Stimulated activated CD8-positive, alpha-beta memory T cell treated with anti-CD3 and anti-CD28 coated beads, Interleukin-12 subunit alpha, Interleukin-12 subunit beta, amount 100 ng/mL, for 4 hours (primary cell): ENCODE measurements around the gene PRTN3.
A peak's percentile ranks its signal among the peaks of the same experiment; 100 is the strongest.
"Not testable (repeated sequence)": the region's sequence is repeated elsewhere in the genome, so short reads cannot be mapped to it uniquely, and the experiment has no call there.

ENCODE experiments used
- DNase-seq: peaks from one replicate; pipeline ENCODE4 v3.0.0-alpha.2; 2020; ENCODE audit warnings: low read depth

PRTN3 gene

DNA sequence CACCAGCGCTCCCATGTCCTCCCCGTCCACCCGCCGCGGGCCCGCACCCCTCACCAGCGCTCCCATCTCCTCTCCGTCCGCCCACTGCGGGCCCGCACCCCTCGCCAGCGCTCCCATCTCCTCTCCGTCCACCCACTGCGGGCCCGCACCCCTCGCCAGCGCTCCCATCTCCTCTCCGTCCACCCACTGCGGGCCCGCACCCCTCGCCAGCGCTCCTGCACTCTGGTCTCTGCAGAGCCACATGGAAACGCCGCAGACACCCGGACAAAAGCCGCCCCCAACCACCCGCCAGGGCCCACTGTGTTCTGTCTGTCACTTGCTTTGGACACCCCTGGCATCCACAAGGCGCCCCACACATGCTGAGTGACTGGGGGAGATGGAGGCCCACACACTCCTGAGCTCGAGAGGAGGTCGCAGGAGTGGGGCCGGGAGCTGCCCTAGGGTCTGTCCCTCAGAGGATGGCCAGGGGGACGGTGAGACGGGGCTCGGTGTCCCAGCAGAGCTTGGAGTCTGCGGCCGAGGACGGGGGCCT lies 26.0 kb downstream of the PRTN3 start:
- no peak for DNase-seq

DNA sequence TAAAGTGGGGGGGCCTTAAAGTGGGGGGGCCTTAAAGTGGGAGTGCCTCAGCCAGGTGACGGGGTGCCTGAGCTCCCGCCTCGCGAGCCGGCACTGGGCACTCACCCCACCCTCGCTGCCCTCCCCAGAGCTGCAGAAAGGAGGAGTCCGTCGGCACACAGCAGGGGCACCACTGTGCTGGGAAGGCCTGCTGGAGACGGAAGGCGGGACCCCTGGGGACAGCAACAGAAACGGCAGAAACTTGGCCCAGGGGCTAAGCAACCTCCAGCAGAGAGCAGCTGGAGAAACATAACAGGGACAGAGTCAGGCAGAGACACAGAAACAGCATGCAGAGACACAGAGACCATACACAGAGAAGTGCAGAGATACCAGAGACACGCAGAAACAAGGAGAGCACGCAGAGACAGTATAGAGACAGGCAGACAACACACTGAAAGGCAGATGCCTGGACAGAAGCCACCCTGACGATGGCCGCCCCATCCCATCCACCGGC lies 26.5 kb downstream of the PRTN3 start:
- DNase-seq = no peak

DNA sequence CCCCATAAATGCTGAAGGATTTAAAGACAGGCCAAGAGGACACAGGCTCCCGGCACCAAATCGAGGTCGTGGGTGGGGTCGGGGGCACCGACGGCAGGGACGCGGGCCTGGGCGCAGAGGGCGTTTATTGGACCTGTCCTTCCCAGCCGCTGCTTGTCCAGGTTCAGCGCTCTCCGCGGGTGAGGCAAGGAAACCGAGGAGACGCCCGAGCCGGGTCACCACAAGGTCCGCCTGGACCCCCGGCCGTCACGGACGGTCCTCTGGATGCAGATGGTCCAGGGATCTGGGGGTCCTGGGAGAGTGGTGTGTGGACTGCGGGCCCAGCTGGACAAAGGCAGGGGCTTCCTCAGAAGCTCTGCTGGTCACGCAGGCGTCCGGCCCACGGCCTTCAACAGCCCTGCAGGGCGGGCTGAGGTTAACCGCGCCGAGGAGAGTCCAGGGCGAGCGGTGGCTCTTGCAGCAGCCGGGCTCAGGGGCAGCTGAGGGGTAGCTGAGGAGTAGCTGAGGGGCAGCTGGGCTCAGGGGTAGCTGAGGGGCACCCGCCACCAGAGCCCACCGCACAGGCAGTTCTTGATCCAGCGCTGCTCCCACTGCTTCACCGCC lies 27.2 kb downstream of the PRTN3 start:
- DNase-seq = no peak

DNA sequence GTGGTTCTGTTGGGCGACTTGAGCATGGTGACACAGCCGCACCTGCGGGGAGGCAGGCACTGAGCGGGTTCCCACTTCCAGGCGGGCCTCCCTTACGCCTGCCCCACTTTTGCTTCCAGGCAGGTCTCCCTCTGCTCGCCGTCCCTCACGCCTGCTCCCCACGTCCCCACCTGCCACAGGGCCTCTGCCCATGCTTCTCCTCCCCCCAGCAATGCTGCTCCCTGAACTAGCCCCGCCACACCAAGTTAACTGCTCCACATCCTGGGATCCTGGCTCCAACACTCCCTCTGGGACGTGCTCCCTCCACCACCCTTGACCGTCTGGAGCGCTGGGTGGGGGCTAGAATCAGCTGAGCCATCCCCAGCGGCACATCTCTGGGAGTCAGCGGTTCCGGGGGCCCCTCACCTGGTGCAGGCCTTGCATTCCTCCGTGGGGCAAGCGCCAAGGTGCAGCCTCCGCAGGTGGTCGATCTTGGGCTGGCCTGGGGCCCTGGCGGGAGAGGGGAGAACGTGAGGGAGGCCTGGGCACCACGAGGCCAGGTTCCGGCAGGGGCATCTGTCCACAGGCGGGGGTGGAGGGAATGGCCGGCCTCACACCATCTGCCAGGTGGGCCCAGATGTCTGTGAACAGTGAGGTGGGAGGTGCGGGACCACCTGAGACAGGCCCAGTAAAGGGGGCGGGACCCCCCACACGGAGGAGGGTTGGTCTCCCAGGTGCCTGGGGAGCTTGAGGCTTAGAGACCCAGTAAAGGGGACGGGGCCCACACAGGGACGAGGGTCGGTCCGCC lies 27.9 kb downstream of the PRTN3 start:
- DNase-seq = no peak

DNA sequence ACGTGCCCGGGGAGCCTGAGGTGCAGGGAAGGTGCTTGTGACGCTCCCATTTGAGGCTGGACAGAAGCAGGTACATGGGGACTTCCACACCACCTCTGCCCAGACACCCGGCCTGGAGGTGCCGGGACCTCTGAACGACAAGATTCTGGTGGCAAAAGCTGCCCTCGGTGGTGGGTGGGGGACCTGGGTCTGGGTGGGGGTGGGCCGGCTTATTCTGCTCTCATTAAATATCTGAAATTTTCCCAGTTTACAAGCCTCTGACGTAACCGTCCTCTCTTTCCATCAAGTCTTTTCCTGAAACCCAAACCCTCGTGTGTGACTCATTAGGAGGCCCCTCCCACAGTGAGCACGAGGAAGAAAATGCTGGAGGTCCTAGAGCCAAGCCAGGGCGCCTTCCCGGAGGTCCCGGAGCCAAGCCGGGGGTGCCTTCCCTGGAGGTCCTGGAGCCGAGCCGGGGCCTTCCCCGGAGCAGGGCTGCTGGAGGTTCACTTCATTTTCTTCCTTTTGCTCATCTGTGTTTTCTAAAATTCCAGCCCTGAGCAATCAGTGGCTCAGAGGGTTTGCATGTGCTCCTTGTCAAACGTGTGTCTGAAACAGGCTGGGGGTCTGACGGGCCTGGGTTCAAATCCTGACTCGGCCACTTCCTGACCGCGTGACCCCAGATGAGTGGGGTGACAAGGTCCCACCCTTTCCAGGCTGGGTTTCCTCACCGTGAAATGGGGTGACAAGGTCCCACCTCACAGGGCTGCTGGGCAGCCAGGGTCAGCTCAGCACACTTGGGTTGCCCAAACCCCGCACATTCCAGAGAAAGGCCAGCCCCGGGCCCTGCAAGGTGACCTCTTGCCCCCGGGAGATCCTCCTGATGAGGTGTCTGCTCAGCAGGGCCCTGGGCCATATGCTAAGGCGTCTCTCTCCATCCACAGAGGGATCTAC lies 28.7 kb downstream of the PRTN3 start:
- no peak for DNase-seq

DNA sequence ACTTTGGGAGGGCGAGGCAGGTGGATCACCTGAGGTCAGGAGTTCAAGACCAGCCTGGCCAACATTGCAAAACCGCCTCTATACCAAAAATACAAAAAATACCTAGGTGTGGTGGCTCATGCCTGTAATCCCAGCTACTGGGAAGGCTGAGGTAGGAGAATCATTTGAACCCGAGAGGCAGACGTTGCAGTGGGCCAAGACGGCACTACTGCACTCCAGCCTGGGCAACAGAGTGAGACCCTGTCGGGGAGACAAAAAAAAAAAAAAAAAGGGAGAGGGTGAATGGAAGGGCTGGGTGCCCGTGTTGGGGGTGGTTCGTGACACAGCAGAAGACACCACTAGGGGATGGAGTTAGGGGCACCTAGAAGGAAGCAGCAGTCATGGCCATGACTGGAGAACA lies 29.5 kb downstream of the PRTN3 start:
- DNase-seq = no peak

DNA sequence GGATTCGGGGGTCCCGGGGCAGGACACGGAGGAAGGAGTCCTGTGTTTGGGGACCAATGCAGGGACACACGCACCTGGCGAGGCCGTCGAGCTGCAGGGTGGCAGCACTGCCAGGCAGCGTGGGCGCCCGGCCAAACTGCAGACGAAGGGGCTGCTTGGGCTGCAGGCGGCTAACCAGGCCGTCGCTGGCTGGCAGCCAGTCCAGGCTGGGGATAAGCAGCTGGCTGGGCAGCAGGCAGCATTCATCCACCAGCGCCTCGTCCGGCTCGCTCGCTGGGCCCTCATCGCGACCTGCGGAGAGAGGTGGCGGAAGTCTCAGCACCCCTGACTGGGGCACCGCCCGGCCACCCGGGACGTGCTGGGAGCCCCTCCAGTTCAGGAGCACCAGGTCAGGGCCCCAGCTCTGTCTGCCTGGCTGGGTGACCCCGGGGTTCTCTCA lies 30.2 kb downstream of the PRTN3 start:
- no peak for DNase-seq

DNA sequence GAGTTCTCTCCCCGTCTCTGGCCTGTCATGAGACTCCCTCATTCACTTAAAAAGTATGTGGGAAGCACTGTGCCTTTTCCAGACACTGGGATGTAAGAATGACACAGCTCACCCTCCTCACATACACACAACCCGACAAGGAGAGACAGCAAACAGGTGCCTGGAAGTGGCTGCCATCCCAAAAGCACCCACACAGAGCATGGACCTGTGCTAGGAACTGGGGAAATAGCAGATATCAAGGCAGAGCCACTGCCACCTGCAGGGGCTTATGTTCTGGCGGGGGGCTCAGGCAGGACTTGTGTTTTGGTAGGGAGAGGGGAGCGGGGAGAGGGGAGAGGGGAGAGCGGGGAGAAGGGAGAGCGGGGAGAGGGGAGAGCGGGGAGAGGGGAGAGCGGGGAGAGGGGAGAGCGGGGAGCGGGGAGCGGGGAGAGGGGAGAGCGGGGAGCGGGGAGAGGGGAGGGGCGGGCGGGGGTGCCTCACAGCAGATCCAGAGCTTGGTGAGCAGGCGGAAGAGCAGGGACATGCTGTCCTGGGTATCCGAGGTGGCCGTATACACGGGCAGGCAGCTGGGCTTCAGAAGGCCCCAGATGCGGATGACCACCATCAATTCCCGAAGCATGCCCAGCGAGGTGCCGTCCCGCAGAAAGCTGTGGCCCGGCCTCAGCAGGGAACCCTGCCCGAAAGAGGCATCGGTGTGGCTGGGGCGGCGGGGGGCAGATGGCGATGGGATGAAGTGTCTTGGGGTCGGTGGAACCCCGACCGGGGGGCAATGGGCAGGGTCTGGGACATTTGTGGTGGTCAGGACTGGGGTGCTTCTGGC lies 30.9 kb downstream of the PRTN3 start:
- no peak for DNase-seq

DNA sequence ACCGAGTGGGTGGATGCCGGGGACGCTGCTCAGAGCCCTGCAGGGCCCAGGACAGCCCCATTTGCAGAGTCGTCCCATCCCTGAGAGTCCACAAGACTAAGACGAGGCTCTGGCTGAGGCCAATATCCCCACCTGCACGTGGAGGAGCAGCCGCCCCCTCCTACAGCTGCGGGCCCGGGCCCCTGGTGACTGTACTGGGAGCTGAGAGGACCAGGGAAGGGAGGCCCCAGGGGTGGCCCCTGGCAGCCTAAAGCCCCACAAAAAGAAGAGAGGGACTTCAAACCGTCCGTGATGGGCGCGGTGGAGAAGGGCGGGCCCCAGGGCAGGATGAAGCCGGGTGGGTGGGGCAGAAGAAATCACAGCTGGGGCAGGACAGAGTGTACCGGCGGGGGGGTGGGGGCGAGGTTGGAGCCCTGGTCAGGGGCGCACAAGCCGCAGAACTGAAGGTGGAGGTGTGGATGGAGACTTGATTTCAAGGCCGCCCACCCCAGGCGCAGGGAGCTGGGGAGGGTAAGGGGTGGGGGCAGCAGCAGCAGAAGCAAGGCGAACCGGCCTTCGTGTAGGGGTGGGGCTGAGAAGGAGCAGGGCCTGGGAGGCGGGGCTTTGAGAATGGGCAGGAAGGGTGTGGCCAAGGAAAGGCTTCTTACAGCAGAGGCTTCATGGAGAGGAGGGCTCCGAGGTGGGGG lies 31.6 kb downstream of the PRTN3 start:
- DNase-seq = peak; percentile 43

DNA sequence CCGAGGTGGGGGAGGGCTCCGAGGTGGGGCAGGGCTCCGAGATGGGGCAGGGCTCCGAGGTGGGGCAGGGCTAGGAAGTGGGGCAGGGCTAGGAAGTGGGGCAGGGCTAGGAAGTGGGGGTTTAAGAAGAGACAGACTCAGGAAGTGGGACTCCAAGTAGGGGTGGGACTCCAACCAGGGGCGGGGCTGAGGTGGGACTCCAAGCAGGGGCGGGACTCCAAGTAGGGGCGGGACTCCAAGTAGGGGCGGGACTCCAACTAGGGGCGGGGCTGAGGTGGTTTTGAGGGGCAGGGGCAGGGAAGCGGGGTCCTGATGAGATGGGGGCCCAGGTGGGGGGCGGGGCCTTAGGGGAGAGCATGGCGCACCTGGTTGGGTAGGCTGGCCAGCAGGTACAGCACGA lies 32.3 kb downstream of the PRTN3 start:
- DNase-seq = peak; percentile 41

DNA sequence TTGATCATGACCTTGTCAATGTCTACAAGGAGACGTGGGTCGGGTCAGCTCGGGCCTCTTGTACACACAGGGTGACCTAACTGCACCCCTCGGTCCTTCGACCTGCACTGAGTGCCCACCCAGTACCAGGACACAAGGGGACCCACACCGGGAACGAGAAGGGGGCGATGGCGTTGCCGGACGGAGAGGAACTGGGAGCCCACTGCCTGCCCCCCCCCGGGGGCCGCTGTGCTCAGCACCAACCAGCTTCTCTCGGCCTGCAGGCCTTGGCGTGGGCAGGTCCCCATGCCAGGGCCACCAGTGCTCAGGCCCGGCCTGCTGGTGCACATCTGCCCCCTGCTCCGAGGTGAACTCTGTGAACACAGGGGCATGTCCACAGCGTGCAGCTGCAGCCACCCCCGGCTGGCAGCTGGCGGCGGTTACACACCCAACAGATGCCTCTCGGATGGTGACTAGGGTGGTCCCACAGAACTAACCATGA lies 32.8 kb downstream of the PRTN3 start:
- no peak for DNase-seq

DNA sequence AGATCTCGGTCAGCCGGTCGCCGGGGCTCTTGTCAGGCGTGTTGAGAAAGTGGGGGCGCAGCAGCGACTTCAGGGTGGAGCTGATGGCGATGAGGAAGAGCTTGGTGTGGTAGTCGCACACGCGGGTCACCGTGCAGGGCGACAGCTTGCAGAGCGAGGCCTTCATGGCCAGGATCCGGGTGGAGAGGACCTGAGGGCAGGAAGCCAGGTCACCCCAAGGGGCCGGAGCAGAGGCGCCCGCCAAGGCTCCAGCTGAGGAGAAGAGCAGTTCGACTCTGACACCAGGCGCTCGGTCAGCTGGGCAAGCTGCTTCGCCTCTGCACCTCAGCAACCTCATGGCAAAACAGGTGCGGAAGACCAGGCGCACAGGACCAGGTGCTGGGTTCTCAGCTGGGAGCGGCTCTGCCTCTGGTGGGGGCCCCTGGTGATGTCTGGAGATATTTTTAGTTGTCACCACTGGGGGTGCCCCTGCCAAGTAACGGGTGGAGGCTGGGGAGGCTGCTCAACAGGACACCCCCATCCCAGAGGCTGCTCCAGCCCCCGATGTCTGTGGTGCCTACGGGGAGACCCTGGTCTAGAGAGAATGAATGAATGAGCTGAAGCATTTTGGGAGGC lies 34.6 kb downstream of the PRTN3 start:
- no peak for DNase-seq

DNA sequence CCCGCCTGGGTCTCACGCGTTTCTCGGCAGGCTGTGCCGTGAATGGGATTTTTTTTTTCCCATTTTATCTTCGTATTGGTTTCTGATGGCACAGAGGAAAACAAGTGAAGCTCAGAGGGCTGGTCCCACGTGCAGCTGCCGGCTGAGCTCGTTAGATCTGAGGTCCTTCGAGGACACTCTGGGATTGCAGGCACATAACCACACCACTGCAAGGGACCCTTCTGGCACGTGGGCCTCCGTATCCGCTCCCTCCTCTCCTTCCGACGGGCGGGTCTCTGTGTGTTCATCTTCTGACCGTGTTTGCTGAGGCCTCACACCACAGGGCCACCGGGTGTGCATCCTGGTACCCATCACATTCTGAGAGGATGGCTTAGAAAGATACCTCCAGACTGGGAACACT lies 35.3 kb downstream of the PRTN3 start:
- no peak for DNase-seq

DNA sequence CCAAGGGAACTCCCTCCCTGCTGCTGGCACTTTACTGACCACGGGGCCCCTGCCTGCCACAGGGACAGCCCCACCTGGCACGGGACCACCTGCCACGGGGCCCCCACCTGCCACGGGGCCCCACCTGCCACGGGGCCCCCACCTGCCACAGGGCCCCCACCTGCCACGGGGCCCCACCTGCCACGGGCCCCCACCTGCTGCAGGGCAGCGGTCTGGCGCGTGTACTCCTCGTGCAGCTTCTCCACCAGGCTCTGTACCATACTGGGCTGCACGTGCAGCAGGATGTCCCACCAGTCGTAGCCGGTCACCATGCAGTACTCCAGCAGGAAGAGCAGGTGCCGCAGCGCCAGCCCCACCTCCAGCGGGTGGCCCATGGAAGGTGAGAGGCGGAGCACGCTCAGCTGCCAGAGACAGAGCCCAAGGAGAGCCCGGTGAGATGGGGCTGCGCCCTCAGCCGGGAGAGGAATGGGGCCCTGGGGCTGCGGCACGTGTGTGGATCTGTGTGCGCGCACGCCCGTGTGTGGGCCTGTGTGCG lies 36.0 kb downstream of the PRTN3 start:
- DNase-seq = no peak

DNA sequence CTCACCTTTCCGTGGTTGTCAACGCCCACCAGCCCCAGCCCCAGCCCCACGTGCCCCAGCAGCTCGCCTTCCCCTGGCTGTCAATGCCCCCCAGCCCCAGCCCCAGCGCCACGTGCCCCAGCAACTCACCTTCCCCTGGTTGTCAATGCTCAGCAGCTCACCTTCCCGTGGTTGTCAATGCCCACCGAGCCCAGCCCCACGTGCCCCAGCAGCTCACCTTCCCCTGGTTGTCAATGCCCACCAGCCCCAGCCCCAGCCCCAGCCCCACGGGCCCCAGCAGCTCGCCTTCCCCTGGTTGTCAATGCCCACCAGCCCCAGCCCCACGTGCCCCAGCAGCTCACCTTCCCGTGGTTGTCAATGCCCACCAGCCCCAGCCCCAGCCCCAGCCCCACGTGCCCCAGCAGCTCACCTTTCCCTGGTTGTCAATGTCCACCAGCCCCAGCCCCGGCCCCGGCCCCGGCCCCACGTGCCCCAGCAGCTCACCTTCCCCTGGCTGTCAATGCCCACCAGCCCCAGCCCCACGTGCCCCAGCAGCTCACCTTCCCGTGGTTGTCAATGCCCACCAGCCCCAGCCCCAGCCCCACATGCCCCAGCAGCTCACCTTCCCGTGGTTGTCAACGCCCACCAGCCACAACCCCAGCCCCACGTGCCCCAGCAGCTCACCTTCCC lies 37.3 kb downstream of the PRTN3 start:
- not testable (repeated sequence) for DNase-seq

DNA sequence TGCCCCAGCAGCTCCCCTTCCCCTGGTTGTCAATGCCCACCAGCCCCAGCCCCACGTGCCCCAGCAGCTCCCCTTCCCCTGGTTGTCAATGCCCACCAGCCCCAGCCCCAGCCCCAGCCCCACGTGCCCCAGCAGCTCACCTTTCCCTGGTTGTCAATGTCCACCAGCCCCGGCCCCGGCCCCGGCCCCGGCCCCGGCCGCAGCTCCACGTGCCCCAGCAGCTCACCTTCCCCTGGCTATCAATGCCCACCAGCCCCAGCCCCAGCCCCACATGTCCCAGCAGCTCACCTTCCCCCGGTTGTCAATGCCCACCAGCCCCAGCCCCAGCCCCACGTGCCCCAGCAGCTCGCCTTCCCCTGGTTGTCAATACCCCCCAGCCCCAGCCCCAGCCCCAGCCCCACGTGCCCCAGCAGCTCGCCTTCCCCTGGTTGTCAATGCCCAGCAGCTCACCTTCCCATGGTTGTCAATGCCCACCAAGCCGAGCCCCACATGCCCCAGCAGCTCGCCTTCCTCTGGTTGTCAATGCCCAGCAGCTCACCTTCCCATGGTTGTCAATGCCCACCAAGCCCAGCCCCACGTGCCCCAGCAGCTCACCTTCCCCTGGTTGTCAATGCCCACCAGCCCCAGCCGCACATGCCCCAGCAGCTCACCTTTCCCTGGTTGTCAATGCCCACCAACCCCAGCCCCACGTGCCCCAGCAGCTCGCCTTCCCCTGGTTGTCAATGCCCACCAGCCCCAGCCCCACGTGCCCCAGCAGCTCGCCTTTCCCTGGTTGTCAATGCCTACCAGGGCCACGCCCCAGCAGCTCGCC lies 38.2 kb downstream of the PRTN3 start:
- DNase-seq = not testable (repeated sequence)

DNA sequence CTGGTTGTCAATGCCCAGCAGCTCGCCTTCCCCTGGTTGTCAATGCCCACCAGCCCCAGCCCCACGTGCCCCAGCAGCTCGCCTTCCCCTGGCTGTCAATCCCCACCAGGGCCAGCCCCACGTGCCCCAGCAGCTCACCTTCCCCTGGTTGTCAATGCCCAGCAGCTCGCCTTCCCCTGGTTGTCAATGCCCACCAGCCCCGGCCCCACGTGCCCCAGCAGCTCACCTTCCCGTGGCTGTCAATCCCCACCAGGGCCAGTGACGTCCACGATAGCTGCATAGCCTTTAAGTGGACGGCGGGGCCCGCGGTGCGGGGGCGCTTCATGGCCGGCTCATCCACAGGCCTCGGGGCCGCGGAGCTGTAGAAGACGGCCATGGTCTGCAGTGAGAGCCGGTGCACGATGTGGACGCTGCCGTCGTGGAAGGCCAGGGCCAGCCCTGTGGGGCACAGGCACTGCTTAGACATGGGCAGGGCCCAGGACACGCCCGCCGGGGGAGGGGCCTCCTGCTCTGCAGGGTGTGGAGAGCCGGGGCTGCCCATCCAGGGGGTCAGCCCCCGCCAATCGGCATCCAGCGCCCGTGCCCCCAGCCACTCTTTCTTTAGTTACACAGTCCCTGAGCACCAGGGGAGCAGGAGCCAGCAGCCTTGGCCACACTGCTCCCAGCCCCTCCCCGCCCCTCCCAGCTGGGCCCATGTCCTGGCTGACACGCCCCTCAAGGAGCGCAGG lies 39.1 kb downstream of the PRTN3 start:
- no peak for DNase-seq
